PC-3 (cell line): ENCODE measurements around the gene PLXNA4.

ENCODE experiments used
- CTCF ChIP-seq: fragments of 300-600 bp; sonication (generic); conservative IDR thresholded peaks from 2 replicates; pipeline ENCODE4 v1.5.1; 2017; ENCODE audit warnings: antibody characterized with exemption, low read depth, mild to moderate bottlenecking, low read length
- EZH2 ChIP-seq: fragments of 300-600 bp; sonication (generic); IDR thresholded peaks from one replicate; pipeline ENCODE4 v1.6.1; 2017; ENCODE audit warnings: antibody characterized with exemption, mild to moderate bottlenecking, low read length; ENCODE audit not compliant: unreplicated experiment
- EZH2phosphoT487 ChIP-seq: fragments of 300-600 bp; sonication (generic); IDR thresholded peaks from 2 replicates; pipeline ENCODE4 v1.6.1; 2018; ENCODE audit warnings: mild to moderate bottlenecking, antibody characterized with exemption, low read length, borderline replicate concordance

DNA sequence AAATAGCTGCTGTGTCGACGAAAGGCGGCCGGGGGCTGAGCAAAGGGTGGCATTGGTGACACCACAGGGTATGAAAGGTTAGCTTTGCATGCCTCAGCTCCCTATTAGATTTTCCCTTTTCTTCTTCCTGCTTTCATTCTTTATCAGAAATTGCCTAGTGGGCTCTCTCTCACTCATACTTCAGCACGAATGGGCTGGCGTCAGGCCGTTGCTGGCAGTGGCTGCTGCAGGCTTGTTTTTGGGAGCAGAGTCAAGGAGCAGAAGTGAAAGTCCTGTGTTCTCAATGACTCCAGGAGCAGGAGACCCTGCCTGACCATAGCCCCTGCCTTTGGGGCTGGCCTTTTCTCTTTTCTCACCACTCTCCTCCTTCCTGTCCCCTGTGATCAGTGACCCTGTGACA lies 318.0 kb downstream of the PLXNA4 start:
- TF ChIP-seq CTCF (no peak), EZH2phosphoT487 (no peak), EZH2 (no peak)
